GM12878 (cell line): Measurements from ENCODE around the gene WDR38. TPM values are rescaled to one million over a fixed set of nuclear protein-coding genes. Genes with fewer than 3 reads are reported as not detected.

Experiments
- ATAC-seq: fragments of 200-7000 bp; cut with Tn5 transposase; 3 replicates; pipeline ENCODE4 v1.9.1; 2020; ENCODE audit warnings: mild to moderate bottlenecking, moderate library complexity
- BruUV-seq: library from RNA; stranded (reverse); fragments of 400-500 nt; replicated peaks from 2 replicates; lab custom pipeline; 2021; lab: Mats Ljungman, UMichigan
- CTCF ChIA-PET: fragments of 300-600 bp; sonication (Branson Sonifier 250); formaldehyde crosslinking; extraction: SDS; loops from one replicate; lab custom pipeline; 2021; ENCODE audit warnings: inconsistent platforms; lab: Yijun Ruan, JAX
- POLR2A ChIA-PET: fragments of 350-600 bp; formaldehyde crosslinking; extraction: SDS; loops from one replicate; lab custom pipeline; 2021; ENCODE audit warnings: inconsistent platforms; lab: Charles Lee
- RAD21 ChIA-PET: fragments of 300-600 bp; sonication (Branson Sonifier 250); formaldehyde crosslinking; loops from one replicate; lab custom pipeline; 2023; ENCODE audit warnings: antibody characterized with exemption; ENCODE audit not compliant: unreplicated experiment; lab: Charles Lee
- SMC1A ChIA-PET: fragments of 300-600 bp; sonication (Branson Sonifier 250); formaldehyde crosslinking; loops from one replicate; lab custom pipeline; 2023; ENCODE audit not compliant: unreplicated experiment, uncharacterized antibody; lab: Charles Lee
- DNase-seq: peaks from one replicate; pipeline ENCODE4 v3.0.0-alpha.2; 2011; ENCODE audit warnings: low read depth, low spot score
- FAIRE-seq: peaks from 3 replicates; lab custom pipeline; 2011; peaks lifted over from hg19 to GRCh38; lab: Jason Lieb, UNC
- H2AFZ ChIP-seq: 2 replicates; pipeline ENCODE4 v1.6.0; 2011; ENCODE audit warnings: low read depth, low read length, control low read depth; ENCODE audit not compliant: control insufficient read depth
- H3K27ac ChIP-seq: 2 replicates; pipeline ENCODE4 v1.5.1; 2011; ENCODE audit warnings: control low read depth; ENCODE audit not compliant: control insufficient read depth, insufficient read depth
- H3K27me3 ChIP-seq, 2 experiments: replicated peaks in 1 of 2; 2 replicates each; pipeline versions ENCODE4 v1.6.0 to v1.6.1; 2011; ENCODE audit warnings: low read length in 1 of 2; ENCODE audit not compliant: control insufficient read depth in 2 of 2, insufficient read depth in 2 of 2
- H3K36me3 ChIP-seq, 2 experiments: 2 replicates each; pipeline ENCODE4 v1.5.1; 2011; ENCODE audit warnings: low read length in 1 of 2; ENCODE audit not compliant: control insufficient read depth in 2 of 2, insufficient read depth in 2 of 2
- H3K4me1 ChIP-seq: 2 replicates; pipeline ENCODE4 v1.6.1; 2011; ENCODE audit warnings: mild to moderate bottlenecking, low read length, moderate library complexity, mixed read lengths; ENCODE audit not compliant: control insufficient read depth, insufficient read depth
- H3K4me2 ChIP-seq: 2 replicates; pipeline ENCODE4 v1.6.0; 2011; ENCODE audit warnings: control low read depth; ENCODE audit not compliant: control insufficient read depth, insufficient read depth
- H3K4me3 ChIP-seq: fragments of 200-600 bp; sonication (generic); 2 replicates; pipeline ENCODE4 v1.5.1; 2016
- H3K79me2 ChIP-seq: 2 replicates; pipeline ENCODE4 v1.6.0; 2011; ENCODE audit warnings: low read length; ENCODE audit not compliant: control insufficient read depth, insufficient read depth
- H3K9ac ChIP-seq: 2 replicates; pipeline ENCODE4 v1.8.0; 2011; ENCODE audit warnings: low read length, control low read depth, mixed read lengths; ENCODE audit not compliant: control insufficient read depth, insufficient read depth
- H3K9me3 ChIP-seq: replicated peaks from 3 replicates; pipeline ENCODE4 v1.5.1; 2011; ENCODE audit warnings: mild to moderate bottlenecking, low read length; ENCODE audit not compliant: control insufficient read depth, insufficient read depth
- H4K20me1 ChIP-seq: 2 replicates; pipeline ENCODE4 v1.6.0; 2011; ENCODE audit not compliant: control insufficient read depth, insufficient read depth
- DPF2 ChIP-seq: fragments of 450-650 bp; IDR thresholded peaks from 2 replicates; pipeline ENCODE4 v1.6.1; 2017; ENCODE audit warnings: mild to moderate bottlenecking
- MEF2B ChIP-seq: fragments of 450-650 bp; IDR thresholded peaks from 2 replicates; pipeline ENCODE4 v1.6.1; 2018; ENCODE audit warnings: mild to moderate bottlenecking, moderate library complexity; ENCODE audit not compliant: partially characterized antibody, poor library complexity, severe bottlenecking
- RB1 ChIP-seq: fragments of 450-650 bp; formaldehyde crosslinking; IDR thresholded peaks from 2 replicates; pipeline ENCODE4 v1.6.1; 2017; ENCODE audit warnings: mild to moderate bottlenecking, borderline replicate concordance
- RCOR1 ChIP-seq: conservative IDR thresholded peaks from 2 replicates; pipeline ENCODE4 v1.6.1; 2012; ENCODE audit warnings: low read depth, low read length, improper control_type of control experiment
- SREBF1 ChIP-seq: IDR thresholded peaks from 2 replicates; pipeline ENCODE4 v1.6.1; 2012; ENCODE audit warnings: mild to moderate bottlenecking, low read length
- TBL1XR1 ChIP-seq: IDR thresholded peaks from 2 replicates; pipeline ENCODE4 v1.6.1; 2012; ENCODE audit warnings: low read depth, low read length, improper control_type of control experiment
- WRNIP1 ChIP-seq: IDR thresholded peaks from 2 replicates; pipeline ENCODE4 v1.6.1; 2011; ENCODE audit warnings: low read depth, low read length, improper control_type of control experiment, borderline replicate concordance
- WGBS: methylation state at CpG from one replicate; pipeline ENCODE4 v1.1.6; 2016; ENCODE audit warnings: low lambda C conversion rate; ENCODE audit not compliant: insufficient replicate concordance, insufficient coverage; ENCODE audit errors: missing lambda C conversion rate; 5-methylcytosine and 5-hydroxymethylcytosine counted together
- in situ Hi-C: fragments of 300-500 bp; cut with MboI; formaldehyde crosslinking; loops from 9 replicates; pipeline ENCODE4 v1.14.3; 2018; ENCODE audit warnings: mixed read lengths
- intact Hi-C: fragments of 100-400 bp; cut with micrococcal nuclease; formaldehyde crosslinking; loops from one replicate; pipeline ENCODE4 v1.14.2; 2022; ENCODE audit not compliant: unreplicated experiment
- polyA plus RNA-seq, 11 experiments: library from polyadenylated mRNA; depleted of rRNA in 4 of 11; unstranded in 6 of 11; stranded (reverse) in 5 of 11; fragments of >200 nt; fragmentation: Nextera tagmentation in 4 of 11; fragmentation: Illumina TruSeq in 1 of 11; extraction: Ambion mirVana in 4 of 11; extraction: Trizol in 1 of 11; gene quantifications; 1 replicate in 1 of 11; 2 replicates in 10 of 11; pipeline versions ENCODE4 v1.2.1 to v1.2.3, GENCODE V29; 2011 to 2016; ENCODE audit warnings: inconsistent platforms in 2 of 11, missing spikeins in 2 of 11, low read depth in 1 of 11
- total RNA-seq, 4 experiments: library from RNA; depleted of rRNA in 3 of 4; stranded (reverse); fragments of >200 nt in 3 of 4; fragmentation: Illumina TruSeq in 1 of 4; extraction: Trizol in 1 of 4; gene quantifications; 2 replicates each; pipeline versions ENCODE4 v1.2.1 to v1.2.3, GENCODE V29; 2013 to 2021
- TF ChIP-seq, protein P1 (sequence below): fragments of 450-650 bp; IDR thresholded peaks from 2 replicates; pipeline ENCODE4 v1.6.1; 2017; ENCODE audit warnings: borderline replicate concordance
- TF ChIP-seq, protein P2 (sequence below): fragments of 450-650 bp; IDR thresholded peaks from 2 replicates; pipeline ENCODE4 v1.6.1; 2017; ENCODE audit warnings: mild to moderate bottlenecking, low read depth, inconsistent platforms; ENCODE audit not compliant: poor library complexity, severe bottlenecking
- TF ChIP-seq, protein P3 (sequence below): IDR thresholded peaks from 2 replicates; pipeline ENCODE4 v1.6.1; 2011; ENCODE audit warnings: mild to moderate bottlenecking, low read depth, low read length, moderate library complexity; ENCODE audit not compliant: insufficient replicate concordance
- TF ChIP-seq, protein P4 (sequence below), 3 experiments: IDR thresholded peaks in 2 of 3; conservative IDR thresholded peaks in 1 of 3; 2 replicates each; pipeline ENCODE4 v1.5.1; 2011; ENCODE audit warnings: low read depth in 3 of 3, low read length in 3 of 3, mild to moderate bottlenecking in 3 of 3, control low read depth in 2 of 3, moderate library complexity in 2 of 3, inconsistent platforms in 1 of 3, mixed read lengths in 1 of 3; ENCODE audit not compliant: control insufficient read depth in 2 of 3, insufficient read depth in 1 of 3; ENCODE audit errors: extremely low read depth in 1 of 3
- TF ChIP-seq, protein P5 (sequence below): fragments of 450-650 bp; IDR thresholded peaks from 2 replicates; pipeline ENCODE4 v1.6.1; 2016; ENCODE audit warnings: mild to moderate bottlenecking, moderate library complexity, borderline replicate concordance

Gene WDR38
- total and polyA plus RNA-seq, 10 of the 15 experiments (the other 5 are each of a cell fraction or from before 2014, with no cell fraction given), result not detected

DNA sequence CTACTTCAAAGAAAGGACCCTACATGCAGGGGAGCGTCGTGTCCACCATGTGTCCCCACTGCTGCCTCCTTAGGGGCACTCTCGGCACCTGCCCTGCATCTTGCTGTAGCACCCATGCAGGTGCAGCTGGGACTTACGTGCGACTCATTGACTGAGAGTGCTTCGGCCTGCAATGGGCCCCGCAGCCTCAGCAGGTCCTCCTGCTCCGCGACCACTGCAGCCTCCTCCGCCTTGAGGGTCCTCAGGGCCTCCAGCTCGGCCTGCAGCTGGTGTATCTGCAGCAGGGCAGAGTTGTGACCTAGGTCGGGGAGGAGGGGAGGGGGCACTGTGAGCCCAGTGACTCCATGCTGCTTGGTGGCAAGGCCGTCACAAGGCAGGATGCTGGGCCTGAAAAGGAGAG is 35.7 kb downstream of the WDR38 start:
- intact Hi-C loops (no loop called here), in situ Hi-C loops (no loop called here)
- no peak for DNase-seq
- SMC1A ChIA-PET, result no interaction called here
- H3K27ac ChIP-seq, result no peak overlapping the region
- peaks cover 23 to 31% of the 10 kb centered on the region in 2 experiments for H3K36me3 ChIP-seq
- no peaks in the 10 kb centered on the region for H3K9me3 ChIP-seq
- FAIRE-seq, result no peak
- H3K4me1 ChIP-seq, result no peaks in the 10 kb centered on the region
- WGBS, result 95% methylated on average over 13 of the region's 13 CpGs
- H4K20me1 ChIP-seq, result no peaks in the 10 kb centered on the region
- CTCF ChIA-PET, result interaction anchor here (0.9 to 6.3 kb wide), 2 partner anchors 35 to 116 kb away, joined by 3 to 45 read pairs; partner anchors contain the start of gene WDR38
- no peak overlapping the region for H3K4me2 ChIP-seq
- RAD21 ChIA-PET, result no interaction called here
- no peak overlapping the region for H3K4me3 ChIP-seq
- no peaks in the 10 kb centered on the region for H3K79me2 ChIP-seq
- POLR2A ChIA-PET, result no interaction called here
- no peak overlapping the region for H2AFZ ChIP-seq
- H3K9ac ChIP-seq, result no peak overlapping the region
- BruUV-seq, result no TSS peak
- no peak for ATAC-seq
- no peaks in the 10 kb centered on the region for H3K27me3 ChIP-seq
- no peak for TF ChIP-seq SREBF1
- TF ChIP-seq, protein P1, sequence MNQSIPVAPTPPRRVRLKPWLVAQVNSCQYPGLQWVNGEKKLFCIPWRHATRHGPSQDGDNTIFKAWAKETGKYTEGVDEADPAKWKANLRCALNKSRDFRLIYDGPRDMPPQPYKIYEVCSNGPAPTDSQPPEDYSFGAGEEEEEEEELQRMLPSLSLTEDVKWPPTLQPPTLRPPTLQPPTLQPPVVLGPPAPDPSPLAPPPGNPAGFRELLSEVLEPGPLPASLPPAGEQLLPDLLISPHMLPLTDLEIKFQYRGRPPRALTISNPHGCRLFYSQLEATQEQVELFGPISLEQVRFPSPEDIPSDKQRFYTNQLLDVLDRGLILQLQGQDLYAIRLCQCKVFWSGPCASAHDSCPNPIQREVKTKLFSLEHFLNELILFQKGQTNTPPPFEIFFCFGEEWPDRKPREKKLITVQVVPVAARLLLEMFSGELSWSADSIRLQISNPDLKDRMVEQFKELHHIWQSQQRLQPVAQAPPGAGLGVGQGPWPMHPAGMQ, result no peak
- no peak for TF ChIP-seq WRNIP1
- TF ChIP-seq DPF2, result no peak
- no peak for TF ChIP-seq RCOR1
- no peak for TF ChIP-seq RB1
- TF ChIP-seq, protein P2, sequence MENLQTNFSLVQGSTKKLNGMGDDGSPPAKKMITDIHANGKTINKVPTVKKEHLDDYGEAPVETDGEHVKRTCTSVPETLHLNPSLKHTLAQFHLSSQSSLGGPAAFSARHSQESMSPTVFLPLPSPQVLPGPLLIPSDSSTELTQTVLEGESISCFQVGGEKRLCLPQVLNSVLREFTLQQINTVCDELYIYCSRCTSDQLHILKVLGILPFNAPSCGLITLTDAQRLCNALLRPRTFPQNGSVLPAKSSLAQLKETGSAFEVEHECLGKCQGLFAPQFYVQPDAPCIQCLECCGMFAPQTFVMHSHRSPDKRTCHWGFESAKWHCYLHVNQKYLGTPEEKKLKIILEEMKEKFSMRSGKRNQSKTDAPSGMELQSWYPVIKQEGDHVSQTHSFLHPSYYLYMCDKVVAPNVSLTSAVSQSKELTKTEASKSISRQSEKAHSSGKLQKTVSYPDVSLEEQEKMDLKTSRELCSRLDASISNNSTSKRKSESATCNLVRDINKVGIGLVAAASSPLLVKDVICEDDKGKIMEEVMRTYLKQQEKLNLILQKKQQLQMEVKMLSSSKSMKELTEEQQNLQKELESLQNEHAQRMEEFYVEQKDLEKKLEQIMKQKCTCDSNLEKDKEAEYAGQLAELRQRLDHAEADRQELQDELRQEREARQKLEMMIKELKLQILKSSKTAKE, result no peak
- no peak for TF ChIP-seq TBL1XR1
- TF ChIP-seq, protein P3, sequence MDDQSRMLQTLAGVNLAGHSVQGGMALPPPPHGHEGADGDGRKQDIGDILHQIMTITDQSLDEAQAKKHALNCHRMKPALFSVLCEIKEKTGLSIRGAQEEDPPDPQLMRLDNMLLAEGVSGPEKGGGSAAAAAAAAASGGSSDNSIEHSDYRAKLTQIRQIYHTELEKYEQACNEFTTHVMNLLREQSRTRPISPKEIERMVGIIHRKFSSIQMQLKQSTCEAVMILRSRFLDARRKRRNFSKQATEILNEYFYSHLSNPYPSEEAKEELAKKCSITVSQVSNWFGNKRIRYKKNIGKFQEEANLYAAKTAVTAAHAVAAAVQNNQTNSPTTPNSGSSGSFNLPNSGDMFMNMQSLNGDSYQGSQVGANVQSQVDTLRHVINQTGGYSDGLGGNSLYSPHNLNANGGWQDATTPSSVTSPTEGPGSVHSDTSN, result no peak
- TF ChIP-seq, protein P4, sequence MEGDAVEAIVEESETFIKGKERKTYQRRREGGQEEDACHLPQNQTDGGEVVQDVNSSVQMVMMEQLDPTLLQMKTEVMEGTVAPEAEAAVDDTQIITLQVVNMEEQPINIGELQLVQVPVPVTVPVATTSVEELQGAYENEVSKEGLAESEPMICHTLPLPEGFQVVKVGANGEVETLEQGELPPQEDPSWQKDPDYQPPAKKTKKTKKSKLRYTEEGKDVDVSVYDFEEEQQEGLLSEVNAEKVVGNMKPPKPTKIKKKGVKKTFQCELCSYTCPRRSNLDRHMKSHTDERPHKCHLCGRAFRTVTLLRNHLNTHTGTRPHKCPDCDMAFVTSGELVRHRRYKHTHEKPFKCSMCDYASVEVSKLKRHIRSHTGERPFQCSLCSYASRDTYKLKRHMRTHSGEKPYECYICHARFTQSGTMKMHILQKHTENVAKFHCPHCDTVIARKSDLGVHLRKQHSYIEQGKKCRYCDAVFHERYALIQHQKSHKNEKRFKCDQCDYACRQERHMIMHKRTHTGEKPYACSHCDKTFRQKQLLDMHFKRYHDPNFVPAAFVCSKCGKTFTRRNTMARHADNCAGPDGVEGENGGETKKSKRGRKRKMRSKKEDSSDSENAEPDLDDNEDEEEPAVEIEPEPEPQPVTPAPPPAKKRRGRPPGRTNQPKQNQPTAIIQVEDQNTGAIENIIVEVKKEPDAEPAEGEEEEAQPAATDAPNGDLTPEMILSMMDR (IDR thresholded peaks at IDR 0.05 in 2 of 3, conservative IDR thresholded peaks at IDR 0.05 in 1 of 3; ENCODE audit: control insufficient read depth in 2 of 3, extremely low read depth in 1 of 3, insufficient read depth in 1 of 3, low read depth in 3 of 3, low read length in 3 of 3), result no peak
- TF ChIP-seq MEF2B, result no peak
- TF ChIP-seq, protein P5, sequence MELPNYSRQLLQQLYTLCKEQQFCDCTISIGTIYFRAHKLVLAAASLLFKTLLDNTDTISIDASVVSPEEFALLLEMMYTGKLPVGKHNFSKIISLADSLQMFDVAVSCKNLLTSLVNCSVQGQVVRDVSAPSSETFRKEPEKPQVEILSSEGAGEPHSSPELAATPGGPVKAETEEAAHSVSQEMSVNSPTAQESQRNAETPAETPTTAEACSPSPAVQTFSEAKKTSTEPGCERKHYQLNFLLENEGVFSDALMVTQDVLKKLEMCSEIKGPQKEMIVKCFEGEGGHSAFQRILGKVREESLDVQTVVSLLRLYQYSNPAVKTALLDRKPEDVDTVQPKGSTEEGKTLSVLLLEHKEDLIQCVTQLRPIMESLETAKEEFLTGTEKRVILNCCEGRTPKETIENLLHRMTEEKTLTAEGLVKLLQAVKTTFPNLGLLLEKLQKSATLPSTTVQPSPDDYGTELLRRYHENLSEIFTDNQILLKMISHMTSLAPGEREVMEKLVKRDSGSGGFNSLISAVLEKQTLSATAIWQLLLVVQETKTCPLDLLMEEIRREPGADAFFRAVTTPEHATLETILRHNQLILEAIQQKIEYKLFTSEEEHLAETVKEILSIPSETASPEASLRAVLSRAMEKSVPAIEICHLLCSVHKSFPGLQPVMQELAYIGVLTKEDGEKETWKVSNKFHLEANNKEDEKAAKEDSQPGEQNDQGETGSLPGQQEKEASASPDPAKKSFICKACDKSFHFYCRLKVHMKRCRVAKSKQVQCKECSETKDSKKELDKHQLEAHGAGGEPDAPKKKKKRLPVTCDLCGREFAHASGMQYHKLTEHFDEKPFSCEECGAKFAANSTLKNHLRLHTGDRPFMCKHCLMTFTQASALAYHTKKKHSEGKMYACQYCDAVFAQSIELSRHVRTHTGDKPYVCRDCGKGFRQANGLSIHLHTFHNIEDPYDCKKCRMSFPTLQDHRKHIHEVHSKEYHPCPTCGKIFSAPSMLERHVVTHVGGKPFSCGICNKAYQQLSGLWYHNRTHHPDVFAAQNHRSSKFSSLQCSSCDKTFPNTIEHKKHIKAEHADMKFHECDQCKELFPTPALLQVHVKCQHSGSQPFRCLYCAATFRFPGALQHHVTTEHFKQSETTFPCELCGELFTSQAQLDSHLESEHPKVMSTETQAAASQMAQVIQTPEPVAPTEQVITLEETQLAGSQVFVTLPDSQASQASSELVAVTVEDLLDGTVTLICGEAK, result no peak
